Measurements from ENCODE around the gene FNDC7.
"Not testable (repeated sequence)": the region's sequence is repeated elsewhere in the genome, so short reads cannot be mapped to it uniquely, and the experiment has no call there.

The FNDC7 gene, protein sequence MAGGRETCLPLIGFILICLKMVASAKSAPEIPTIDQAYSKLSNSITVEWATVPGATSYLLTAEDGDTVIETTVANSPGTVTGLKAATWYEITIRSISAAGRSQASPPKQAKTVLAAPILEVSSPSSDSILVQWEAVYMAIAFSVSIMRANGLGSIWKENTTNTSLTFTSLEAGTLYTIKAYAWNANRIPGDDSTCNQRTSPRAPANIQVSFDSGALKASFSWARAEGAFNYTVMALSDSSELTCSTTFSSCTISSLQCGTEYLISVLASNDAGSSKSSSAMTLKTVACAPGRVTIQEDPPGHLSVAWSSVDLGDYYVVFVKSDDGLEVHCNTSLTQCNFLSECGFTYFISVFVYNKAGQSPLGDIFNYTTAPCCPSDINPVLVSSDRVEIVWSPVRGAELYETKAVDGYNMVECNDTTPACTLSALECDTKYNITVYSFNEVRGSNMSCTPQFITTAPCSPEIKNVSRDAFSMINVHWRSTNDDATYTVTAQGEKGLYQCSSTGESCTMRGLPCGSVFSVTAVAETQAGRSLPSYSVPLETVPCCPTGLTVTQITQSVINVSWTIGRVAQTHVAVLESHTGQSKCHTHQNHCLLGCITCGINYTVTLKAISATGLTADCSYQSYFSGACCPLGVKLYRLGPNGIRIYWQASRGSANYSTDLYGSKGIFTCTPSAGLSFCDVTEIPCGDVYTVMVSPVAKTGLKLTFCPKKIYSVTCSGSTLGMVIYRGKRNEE

DNA sequence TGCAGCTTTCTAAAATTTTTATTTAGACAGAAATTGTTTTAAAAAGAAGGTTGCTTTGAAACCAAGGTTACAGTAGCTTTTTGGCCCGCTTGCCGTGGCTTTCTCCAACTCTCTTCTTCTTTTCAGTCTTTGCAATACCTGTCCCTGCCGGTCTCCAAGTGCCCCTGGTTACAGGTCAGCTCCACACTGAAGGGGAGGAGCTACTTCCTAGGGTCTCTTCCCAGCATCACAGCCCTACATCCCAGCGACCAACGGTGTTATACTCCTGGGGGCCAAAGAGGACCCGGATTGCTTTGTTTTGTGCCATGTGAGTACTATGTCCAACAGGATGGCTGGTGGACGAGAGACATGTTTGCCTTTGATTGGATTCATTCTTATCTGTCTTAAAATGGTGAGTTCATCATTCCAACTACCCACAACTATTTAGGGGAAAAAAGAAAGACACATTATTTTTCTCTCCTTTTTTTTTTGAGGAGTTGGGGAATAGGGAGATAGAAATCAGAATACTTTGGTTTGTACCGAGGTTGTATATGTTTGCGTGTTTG is at the start of gene FNDC7:
FNDC7 (plus strand) TSS at position 303 of the 545 bp plus-strand sequence; CDS start at position 329, 26 bp downstream.
- TF ChIP-seq, protein P1, sequence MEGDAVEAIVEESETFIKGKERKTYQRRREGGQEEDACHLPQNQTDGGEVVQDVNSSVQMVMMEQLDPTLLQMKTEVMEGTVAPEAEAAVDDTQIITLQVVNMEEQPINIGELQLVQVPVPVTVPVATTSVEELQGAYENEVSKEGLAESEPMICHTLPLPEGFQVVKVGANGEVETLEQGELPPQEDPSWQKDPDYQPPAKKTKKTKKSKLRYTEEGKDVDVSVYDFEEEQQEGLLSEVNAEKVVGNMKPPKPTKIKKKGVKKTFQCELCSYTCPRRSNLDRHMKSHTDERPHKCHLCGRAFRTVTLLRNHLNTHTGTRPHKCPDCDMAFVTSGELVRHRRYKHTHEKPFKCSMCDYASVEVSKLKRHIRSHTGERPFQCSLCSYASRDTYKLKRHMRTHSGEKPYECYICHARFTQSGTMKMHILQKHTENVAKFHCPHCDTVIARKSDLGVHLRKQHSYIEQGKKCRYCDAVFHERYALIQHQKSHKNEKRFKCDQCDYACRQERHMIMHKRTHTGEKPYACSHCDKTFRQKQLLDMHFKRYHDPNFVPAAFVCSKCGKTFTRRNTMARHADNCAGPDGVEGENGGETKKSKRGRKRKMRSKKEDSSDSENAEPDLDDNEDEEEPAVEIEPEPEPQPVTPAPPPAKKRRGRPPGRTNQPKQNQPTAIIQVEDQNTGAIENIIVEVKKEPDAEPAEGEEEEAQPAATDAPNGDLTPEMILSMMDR (IDR thresholded peaks at IDR 0.05; ENCODE audit: low read depth, low read length), result no peak
- DNase-seq (ENCODE audit: extremely low read depth, low read depth), result no peak

DNA sequence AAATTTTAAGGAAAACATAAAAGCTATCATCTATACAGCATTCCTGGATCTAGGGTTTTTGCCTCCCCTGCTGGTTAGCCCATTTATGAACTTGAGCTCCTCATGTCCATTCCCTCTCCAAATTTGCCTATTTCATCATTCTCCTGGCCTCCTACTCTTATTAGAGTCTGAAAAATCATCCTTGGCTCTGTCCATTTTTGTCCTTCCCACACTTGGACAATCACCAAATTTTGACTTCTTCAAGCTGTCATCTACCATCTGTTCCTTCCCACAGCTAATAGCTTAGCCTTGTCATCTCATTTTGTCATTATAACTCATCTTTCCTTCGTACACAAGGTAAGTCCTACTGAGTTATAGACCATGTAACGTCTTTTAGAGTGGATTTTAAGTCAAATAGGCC is 49.6 kb upstream of the FNDC7 start:
- TF ChIP-seq, protein P1 (IDR thresholded peaks at IDR 0.05; ENCODE audit: low read depth, low read length), result no peak
- no peak for DNase-seq (ENCODE audit: extremely low read depth, low read depth)

DNA sequence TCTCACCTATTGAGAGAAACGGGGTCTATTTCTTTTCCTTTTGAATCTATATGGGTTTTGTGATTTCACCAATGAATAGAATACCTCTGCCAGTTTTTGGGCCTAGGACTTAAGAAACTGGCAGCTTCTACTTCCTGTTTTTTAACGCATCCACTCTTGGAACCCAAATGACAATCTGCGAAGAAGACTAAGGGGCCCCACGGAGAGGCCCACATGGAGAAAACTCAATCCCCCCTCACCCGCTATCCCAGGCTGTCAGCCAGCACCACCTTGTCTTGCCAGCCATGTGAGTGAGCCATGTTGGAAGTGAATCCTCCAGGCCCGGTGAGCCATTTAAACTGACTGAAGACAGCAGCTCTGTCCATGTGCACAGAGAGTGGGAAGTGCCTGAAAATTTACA is 48.2 kb upstream of the FNDC7 start:
- DNase-seq (ENCODE audit: extremely low read depth, low read depth), result no peak
- TF ChIP-seq, protein P1 (IDR thresholded peaks at IDR 0.05; ENCODE audit: low read depth, low read length), result no peak

DNA sequence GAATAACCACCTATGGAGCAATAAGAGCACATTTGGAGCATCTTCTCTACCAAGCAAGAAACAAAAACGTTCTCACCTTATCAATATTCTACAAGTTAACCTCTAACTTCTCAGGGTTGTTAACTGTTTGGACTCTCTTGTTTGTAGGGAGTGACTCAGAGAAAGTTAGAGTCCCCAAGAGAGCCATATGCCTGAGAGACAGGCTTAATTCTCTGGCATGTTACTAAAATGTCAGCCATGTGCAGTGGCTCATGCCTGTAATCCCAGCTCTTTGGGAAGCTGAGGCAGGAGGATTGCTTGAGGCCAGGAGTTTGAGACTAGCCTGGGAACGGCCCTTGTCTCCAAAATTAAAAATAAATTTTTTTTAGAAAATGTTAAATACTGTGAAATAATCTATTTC is 47.6 kb upstream of the FNDC7 start:
- no peak for DNase-seq (ENCODE audit: extremely low read depth, low read depth)
- TF ChIP-seq, protein P1 (IDR thresholded peaks at IDR 0.05; ENCODE audit: low read depth, low read length), result no peak

DNA sequence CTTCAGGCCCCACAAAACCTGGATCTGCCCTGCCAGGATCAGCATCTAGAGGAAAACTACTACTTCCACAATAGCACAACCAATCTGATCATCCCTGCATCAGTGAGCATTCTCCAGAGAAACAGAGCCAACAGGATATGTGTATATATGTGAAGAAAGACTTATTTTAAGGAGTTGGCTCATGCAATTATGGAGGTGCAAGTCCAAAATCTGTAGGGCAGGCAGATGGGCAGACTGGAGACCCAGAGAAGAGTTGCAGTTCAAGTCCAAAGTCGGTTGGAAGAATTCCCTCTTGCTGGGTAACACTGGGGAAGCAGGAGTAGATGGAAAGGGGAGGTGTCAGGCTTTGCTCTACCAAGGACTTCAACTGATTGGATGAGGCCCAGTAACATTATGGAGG is 46.9 kb upstream of the FNDC7 start:
- no peak for DNase-seq (ENCODE audit: extremely low read depth, low read depth)
- TF ChIP-seq, protein P1 (IDR thresholded peaks at IDR 0.05; ENCODE audit: low read depth, low read length), result no peak

DNA sequence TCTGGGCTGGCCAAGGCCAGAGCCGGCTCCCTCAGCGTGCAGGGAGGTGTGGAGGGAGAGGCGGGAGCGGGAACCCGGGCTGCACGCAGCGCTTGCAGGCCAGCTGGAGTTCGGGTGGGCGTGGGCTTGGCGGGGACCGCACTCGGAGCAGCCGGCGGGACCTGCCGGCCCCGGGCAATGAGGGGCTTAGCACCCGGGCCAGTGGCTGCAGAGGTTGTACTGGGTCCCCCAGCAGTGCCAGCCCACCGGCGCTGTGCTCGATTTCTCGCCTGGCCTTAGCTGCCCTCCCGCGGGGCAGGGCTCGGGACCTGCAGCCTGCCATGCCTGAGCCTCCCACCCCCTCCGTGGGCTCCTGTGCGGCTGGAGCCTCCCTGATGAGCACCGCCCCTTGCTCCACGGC is 45.3 kb upstream of the FNDC7 start:
- DNase-seq (ENCODE audit: extremely low read depth, low read depth), result not testable (repeated sequence)

DNA sequence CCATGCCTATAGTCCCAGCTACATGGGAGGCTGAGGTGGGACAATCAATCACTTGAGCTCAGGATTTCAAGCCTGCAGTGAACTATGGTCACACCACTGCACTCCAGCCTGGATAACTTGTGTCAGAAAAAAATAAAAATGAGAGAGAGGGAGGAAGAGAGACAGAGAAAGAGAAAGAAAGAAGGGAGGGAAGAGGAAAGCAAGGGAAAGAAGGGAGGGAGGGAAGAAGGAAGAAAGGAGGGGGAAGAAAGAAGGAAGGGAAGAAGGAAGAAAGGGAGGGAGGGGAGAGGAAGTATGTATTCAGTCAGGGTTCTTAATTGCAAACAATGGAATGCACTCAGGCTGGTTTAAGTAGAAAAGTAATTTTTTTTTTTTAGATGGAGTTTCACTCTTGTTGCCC is 43.9 kb upstream of the FNDC7 start:
- TF ChIP-seq, protein P1 (IDR thresholded peaks at IDR 0.05; ENCODE audit: low read depth, low read length), result no peak
- no peak for DNase-seq (ENCODE audit: extremely low read depth, low read depth)

Data from AG09319 (cell line).